Measurements from ENCODE around the gene ARL6IP4. TPM values are rescaled to one million over a fixed set of nuclear protein-coding genes. Genes with fewer than 3 reads are reported as not detected.

The ARL6IP4 gene
- total and polyA plus RNA-seq, 2 of the 4 experiments (the other 2 are of a cell fraction): 161 to 254 TPM

- DNase-seq: no peak
- H4K8ac ChIP-seq (ENCODE audit: low read depth in 2 of 2, low read length in 2 of 2): no peak overlapping the region
- H2BK5ac ChIP-seq (ENCODE audit: low read depth, low read length, poor library complexity, severe bottlenecking): no peak overlapping the region
- H4K5ac ChIP-seq (ENCODE audit: low read depth, low read length): no peak overlapping the region
- no peak overlapping the region for H2AFZ ChIP-seq (replicated peaks; ENCODE audit: low read length, poor library complexity)
- H3K9me1 ChIP-seq (ENCODE audit: insufficient read depth, low read length): peaks cover 14% of the 10 kb centered on the region
- H3K27me3 ChIP-seq (ENCODE audit: control insufficient read depth, insufficient read depth, low read length): no peaks in the 10 kb centered on the region
- no peak overlapping the region for H3K56ac ChIP-seq (ENCODE audit: extremely low read depth, insufficient read depth, low read length)
- H3K9ac ChIP-seq (ENCODE audit: low read depth, low read length): no peak overlapping the region
- H2BK15ac ChIP-seq (ENCODE audit: low read depth, low read length): no peak overlapping the region
- ChIA-PET POLR2A (ENCODE audit: unreplicated experiment) (no interaction called here), CTCF (interaction anchor here (1.3 kb wide), 1 partner anchor 32 kb away, joined by 5 read pairs; no protein-coding TSS in a partner anchor)
- no CpG with 5 or more reads among the region's 1 CpG for WGBS, 2 experiments (ENCODE audit: extremely low coverage in 2 of 2, insufficient read length in 1 of 2)
- H3K9me3 ChIP-seq (ENCODE audit: control insufficient read depth, insufficient read depth, low read length): no peaks in the 10 kb centered on the region
- dilution Hi-C loops (cut with HindIII; ENCODE audit: low sequenced_read_pairs, unreplicated experiment) (no loop called here), in situ Hi-C loops (cut with MboI; ENCODE audit: low sequenced_read_pairs) (no loop called here), intact Hi-C loops (cut with micrococcal nuclease) (no loop called here)
- H2BK120ac ChIP-seq (ENCODE audit: low read depth, low read length): no peak overlapping the region
- H4K20me1 ChIP-seq (ENCODE audit: insufficient read depth, low read length): no peaks in the 10 kb centered on the region
- no peak overlapping the region for H3K4me2 ChIP-seq (ENCODE audit: low read depth, low read length)
- peaks cover 22% of the 10 kb centered on the region; the same call in 1 of the 2 replicates for H3K36me3 ChIP-seq (ENCODE audit: control insufficient read depth, insufficient read depth, low read length)
- BruUV-seq (replicated peaks): no TSS peak
- no peak overlapping the region for H3K18ac ChIP-seq (ENCODE audit: low read depth, low read length)
- H3K4ac ChIP-seq (ENCODE audit: low read depth, low read length): no peak overlapping the region
- H3K14ac ChIP-seq (replicated peaks; ENCODE audit: low read depth, low read length): no peak overlapping the region
- no peaks in the 10 kb centered on the region for H3K79me1 ChIP-seq (ENCODE audit: low read depth in 1 of 2, low read length in 2 of 2)
- H4K91ac ChIP-seq (ENCODE audit: insufficient read depth, low read depth, low read length): no peak overlapping the region
- ATAC-seq (ENCODE audit: low read depth): no peak
- no peak overlapping the region for H3K4me3 ChIP-seq (ENCODE audit: insufficient read depth, low read depth, low read length)
- H3K4me1 ChIP-seq (ENCODE audit: control insufficient read depth, insufficient read depth, low read length): 0 out of 2 replicates have a peak, but pooled peaks cover 3% of the 10 kb centered on the region
- TF ChIP-seq POLR2A (IDR thresholded peaks at IDR 0.05; ENCODE audit: low read depth, low read length): no peak
- no peak overlapping the region for H2AK9ac ChIP-seq (replicated peaks; ENCODE audit: low read depth, low read length, poor library complexity)
- no peak overlapping the region for H2BK20ac ChIP-seq (ENCODE audit: low read depth, low read length)
- no peak overlapping the region for H2AK5ac ChIP-seq (ENCODE audit: low read depth, low read length)
- H3K23ac ChIP-seq (ENCODE audit: low read depth, low read length): no peak overlapping the region
- no peak overlapping the region for H3K27ac ChIP-seq (ENCODE audit: insufficient read depth, low read length)
These were observed 29.6 kb downstream of the ARL6IP4 start for GRCh38 chr12:123010110-123010509.

All from IMR-90 (cell line).